GM23338 (cell line): Measurements from ENCODE around the gene IVD.

Experiments
- CREB1 ChIP-seq: fragments of 250-450 bp; sonication (Bioruptor Pico); IDR thresholded peaks from 2 replicates; pipeline ENCODE4 v1.5.0; 2020; ENCODE audit warnings: low read depth, mild to moderate bottlenecking, moderate library complexity
- CTCF ChIP-seq, 2 experiments: fragments of 200-600 bp in 1 of 2; sonication (generic) in 1 of 2; conservative IDR thresholded peaks; 2 replicates each; pipeline versions ENCODE4 v1.5.1 to v1.6.1; 2016 to 2017; ENCODE audit warnings: antibody characterized with exemption in 2 of 2, low read depth in 2 of 2, mild to moderate bottlenecking in 2 of 2, moderate library complexity in 1 of 2
- EZH2 ChIP-seq: fragments of 200-600 bp; sonication (generic); IDR thresholded peaks from one replicate; pipeline ENCODE4 v1.8.0; 2017; ENCODE audit warnings: antibody characterized with exemption, mild to moderate bottlenecking, low read depth; ENCODE audit not compliant: unreplicated experiment
- EZH2phosphoT487 ChIP-seq: fragments of 200-600 bp; sonication (generic); IDR thresholded peaks from one replicate; pipeline ENCODE4 v1.8.1; 2018; ENCODE audit warnings: antibody characterized with exemption; ENCODE audit not compliant: unreplicated experiment
- JUNB ChIP-seq: IDR thresholded peaks from one replicate; pipeline ENCODE4 v1.6.1; 2016; ENCODE audit warnings: antibody characterized with exemption; ENCODE audit not compliant: unreplicated experiment
- NANOG ChIP-seq: IDR thresholded peaks from 2 replicates; pipeline ENCODE4 v1.6.1; 2016; ENCODE audit warnings: antibody characterized with exemption, borderline replicate concordance
- POLR2AphosphoS5 ChIP-seq: IDR thresholded peaks from 2 replicates; pipeline ENCODE4 v1.6.1; 2016; ENCODE audit warnings: antibody characterized with exemption, low read depth
- REST ChIP-seq: IDR thresholded peaks from one replicate; pipeline ENCODE4 v1.6.1; 2018; ENCODE audit warnings: antibody characterized with exemption; ENCODE audit not compliant: unreplicated experiment
- ZNF331 ChIP-seq: fragments of 250-450 bp; sonication (Bioruptor Pico); IDR thresholded peaks from 2 replicates; pipeline ENCODE4 v1.5.0; 2020; ENCODE audit warnings: low read depth, mild to moderate bottlenecking, moderate library complexity
- ZNF462 ChIP-seq: fragments of 250-450 bp; sonication (Bioruptor Pico); IDR thresholded peaks from 2 replicates; pipeline ENCODE4 v1.5.0; 2020; ENCODE audit warnings: mild to moderate bottlenecking, moderate library complexity

DNA sequence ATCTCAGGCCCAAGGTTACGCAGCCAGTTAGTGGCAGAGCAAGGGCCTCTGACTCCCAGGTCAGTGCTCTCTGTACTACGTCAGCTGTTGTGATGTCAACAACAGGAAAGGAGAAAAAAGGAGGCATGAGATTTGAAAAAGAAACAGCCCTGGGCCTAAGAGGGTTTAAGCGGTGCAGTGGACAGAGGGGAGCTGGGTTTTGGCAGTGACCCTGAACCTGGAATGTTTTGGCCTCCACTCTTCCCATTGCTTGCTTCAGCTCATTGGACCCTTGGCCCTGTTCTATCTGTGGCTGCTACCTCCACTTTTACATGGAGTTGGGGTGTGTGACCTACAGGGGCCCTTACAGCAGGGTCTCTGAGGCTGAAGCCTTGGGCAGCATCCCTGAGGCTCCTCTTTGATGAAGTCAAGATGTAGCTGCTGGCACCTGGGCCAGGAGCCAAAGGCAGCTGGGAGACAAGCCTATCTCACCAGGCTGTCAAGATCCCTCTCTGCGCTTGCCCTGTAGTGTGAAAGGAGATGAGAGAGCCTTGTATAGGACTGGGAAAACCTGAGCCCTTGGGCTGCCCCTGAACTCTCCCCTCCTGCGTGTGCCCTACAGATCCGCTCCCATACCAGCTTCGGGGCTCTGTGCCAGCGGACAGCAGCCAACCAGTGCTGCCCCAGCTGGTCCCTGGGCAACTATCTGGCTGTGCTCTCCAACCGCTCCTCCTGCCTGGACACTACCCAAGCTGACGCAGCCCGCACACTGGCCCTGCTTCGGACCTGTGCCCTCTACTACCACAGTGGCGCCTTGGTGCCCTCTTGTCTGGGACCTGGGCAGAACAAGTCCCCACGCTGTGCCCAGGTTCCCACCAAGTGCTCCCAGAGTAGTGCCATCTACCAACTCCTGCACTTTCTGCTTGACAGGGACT is 38.9 kb upstream of the IVD start:
- TF ChIP-seq EZH2phosphoT487, result no peak
- no peak for TF ChIP-seq POLR2AphosphoS5
- no peak for TF ChIP-seq CTCF (conservative IDR thresholded peaks at IDR 0.05; ENCODE audit: low read depth in 2 of 2)
- no peak for TF ChIP-seq EZH2
- no peak for TF ChIP-seq NANOG
- TF ChIP-seq REST, result no peak
- TF ChIP-seq CREB1 (CRISPR knock-in tag), result no peak
- TF ChIP-seq JUNB, result no peak
- no peak for TF ChIP-seq ZNF462 (CRISPR knock-in tag)
- TF ChIP-seq ZNF331 (CRISPR knock-in tag), result no peak
